AG04449 (cell line): ENCODE results near the gene DNAH1.

Experiments
- CTCF ChIA-PET: fragments of 350-600 bp; formaldehyde crosslinking; extraction: SDS; loops from one replicate; lab custom pipeline; 2021; ENCODE audit warnings: antibody characterized with exemption; lab: Yijun Ruan, JAX
- POLR2A ChIA-PET: fragments of 400-600, 350-600 bp; formaldehyde crosslinking; extraction: SDS; loops from one replicate; lab custom pipeline; 2020; ENCODE audit warnings: antibody characterized with exemption, inconsistent platforms; lab: Yijun Ruan, JAX
- DNase-seq: peaks from one replicate; pipeline ENCODE4 v3.0.0-alpha.2; 2010; ENCODE audit warnings: low read depth, low spot score
- H3K4me3 ChIP-seq: 2 replicates; pipeline ENCODE4 v1.5.1; 2011; ENCODE audit warnings: low read depth, mild to moderate bottlenecking, control low read depth, low read length
- TF ChIP-seq, protein P1 (sequence below): IDR thresholded peaks from one replicate; pipeline ENCODE4 v1.5.1; 2011; ENCODE audit warnings: mild to moderate bottlenecking, moderate library complexity, low read length, control low read depth, inconsistent platforms; ENCODE audit not compliant: insufficient read depth; ENCODE audit errors: missing control alignments

Gene DNAH1

DNA sequence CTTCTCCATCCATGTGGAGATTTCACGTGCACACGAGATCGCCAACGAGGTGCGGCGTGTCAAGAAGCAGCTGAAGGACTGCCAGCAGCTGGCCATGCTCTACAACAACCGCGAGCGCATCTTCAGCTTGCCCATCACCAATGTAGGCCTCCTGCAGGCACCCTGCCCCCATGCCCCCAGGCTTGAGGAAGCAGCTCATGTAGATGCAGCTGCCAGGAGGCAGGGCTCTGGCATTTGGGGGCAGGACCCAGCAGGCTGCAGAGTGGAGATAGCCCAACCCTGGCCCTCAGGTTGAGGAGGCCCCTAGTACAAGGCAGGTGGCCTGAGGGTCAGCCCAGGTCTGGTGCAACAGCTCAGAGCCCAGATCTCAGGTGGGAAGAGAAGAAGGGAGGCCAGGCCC, 36.4 kb downstream of the DNAH1 start:
- TF ChIP-seq, protein P1, sequence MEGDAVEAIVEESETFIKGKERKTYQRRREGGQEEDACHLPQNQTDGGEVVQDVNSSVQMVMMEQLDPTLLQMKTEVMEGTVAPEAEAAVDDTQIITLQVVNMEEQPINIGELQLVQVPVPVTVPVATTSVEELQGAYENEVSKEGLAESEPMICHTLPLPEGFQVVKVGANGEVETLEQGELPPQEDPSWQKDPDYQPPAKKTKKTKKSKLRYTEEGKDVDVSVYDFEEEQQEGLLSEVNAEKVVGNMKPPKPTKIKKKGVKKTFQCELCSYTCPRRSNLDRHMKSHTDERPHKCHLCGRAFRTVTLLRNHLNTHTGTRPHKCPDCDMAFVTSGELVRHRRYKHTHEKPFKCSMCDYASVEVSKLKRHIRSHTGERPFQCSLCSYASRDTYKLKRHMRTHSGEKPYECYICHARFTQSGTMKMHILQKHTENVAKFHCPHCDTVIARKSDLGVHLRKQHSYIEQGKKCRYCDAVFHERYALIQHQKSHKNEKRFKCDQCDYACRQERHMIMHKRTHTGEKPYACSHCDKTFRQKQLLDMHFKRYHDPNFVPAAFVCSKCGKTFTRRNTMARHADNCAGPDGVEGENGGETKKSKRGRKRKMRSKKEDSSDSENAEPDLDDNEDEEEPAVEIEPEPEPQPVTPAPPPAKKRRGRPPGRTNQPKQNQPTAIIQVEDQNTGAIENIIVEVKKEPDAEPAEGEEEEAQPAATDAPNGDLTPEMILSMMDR: no peak
- ChIA-PET CTCF (interaction anchor here (1.0 to 5.4 kb wide), 4 partner anchors 10 to 132 kb away, joined by 3 to 48 read pairs (median 8); no protein-coding TSS in a partner anchor), POLR2A (no interaction called here)
- H3K4me3 ChIP-seq: no peak overlapping the region
- DNase-seq: no peak

DNA sequence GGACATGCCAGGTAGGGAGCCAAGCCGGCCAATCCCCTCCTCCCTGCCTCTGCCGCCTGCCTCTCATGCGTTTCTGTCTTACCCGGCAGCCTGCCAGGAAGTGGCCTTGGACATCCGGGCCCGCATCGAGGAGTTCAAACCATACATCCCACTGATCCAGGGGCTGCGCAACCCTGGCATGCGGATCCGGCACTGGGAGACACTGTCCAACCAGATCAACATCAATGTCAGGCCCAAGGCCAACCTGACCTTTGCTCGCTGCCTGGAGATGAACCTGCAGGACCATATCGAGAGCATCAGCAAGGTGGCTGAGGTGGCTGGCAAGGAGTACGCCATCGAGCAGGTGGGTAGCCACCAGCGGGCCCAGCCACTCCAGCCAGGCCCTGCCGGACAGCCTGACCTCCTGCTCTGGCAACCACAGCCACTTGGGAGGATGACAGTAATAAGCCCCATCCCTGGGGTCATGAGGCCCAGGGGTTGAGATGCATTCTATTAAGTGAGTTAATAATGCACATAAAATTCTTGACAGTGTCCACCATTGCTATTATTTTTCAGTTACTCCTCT, 37.3 kb downstream of the DNAH1 start:
- POLR2A ChIA-PET: no interaction called here
- CTCF ChIA-PET: interaction anchor here (1.0 to 3.9 kb wide), 3 partner anchors 36 to 133 kb away, joined by 3 to 11 read pairs (median 3); no protein-coding TSS in a partner anchor

DNA sequence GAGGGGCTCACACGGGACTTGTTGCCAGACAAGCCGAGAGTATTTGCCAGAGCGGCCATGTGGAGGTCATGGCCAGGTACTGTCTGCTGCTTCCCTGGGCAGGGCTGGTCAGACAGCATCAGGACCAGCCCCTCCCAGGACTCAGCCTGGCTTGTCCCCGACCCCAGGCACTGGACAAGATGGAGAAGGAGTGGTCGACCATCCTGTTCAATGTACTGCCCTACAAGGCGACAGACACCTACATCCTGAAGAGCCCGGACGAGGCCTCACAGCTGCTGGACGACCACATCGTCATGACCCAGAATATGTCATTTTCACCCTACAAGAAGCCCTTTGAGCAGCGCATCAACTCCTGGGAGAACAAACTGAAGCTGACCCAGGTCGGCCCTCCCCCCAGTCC, 38.6 kb downstream of the DNAH1 start:
- TF ChIP-seq, protein P1: no peak
- H3K4me3 ChIP-seq: no peak overlapping the region
- CTCF ChIA-PET: interaction anchor here (1.1 to 3.9 kb wide), 4 partner anchors 15 to 134 kb away, joined by 3 to 11 read pairs (median 4); no protein-coding TSS in a partner anchor
- POLR2A ChIA-PET: no interaction called here
- no peak for DNase-seq

More for the DNA sequence above, 37.3 kb downstream of the DNAH1 start:
- TF ChIP-seq, protein P1: no peak
- no peak for DNase-seq
- no peak overlapping the region for H3K4me3 ChIP-seq

DNA sequence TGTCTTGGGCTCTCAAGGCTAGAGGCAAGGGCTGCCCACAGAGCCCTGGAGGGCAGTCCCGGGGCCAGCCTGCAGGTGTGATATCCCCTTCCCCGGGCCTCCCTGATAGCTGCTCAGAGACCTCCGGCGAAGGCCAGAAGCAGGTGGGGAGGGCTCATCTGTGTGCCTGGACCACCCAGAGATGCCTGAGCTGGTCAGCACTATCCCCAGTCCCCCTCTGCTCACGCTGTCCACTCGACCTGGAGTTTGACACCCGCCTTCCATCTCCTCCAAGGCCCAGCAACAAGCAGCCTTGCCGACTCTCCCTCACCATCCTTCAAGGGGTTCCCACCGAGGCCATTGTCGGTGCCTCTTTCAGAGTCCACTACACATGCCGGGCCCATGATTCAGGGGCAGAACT, 39.4 kb downstream of the DNAH1 start:
- DNase-seq: no peak
- ChIA-PET CTCF (interaction anchor here (1.1 to 3.9 kb wide), 3 partner anchors 16 to 135 kb away, joined by 3 to 11 read pairs (median 6); no protein-coding TSS in a partner anchor), POLR2A (no interaction called here)
- no peak overlapping the region for H3K4me3 ChIP-seq
- TF ChIP-seq, protein P1: no peak

DNA sequence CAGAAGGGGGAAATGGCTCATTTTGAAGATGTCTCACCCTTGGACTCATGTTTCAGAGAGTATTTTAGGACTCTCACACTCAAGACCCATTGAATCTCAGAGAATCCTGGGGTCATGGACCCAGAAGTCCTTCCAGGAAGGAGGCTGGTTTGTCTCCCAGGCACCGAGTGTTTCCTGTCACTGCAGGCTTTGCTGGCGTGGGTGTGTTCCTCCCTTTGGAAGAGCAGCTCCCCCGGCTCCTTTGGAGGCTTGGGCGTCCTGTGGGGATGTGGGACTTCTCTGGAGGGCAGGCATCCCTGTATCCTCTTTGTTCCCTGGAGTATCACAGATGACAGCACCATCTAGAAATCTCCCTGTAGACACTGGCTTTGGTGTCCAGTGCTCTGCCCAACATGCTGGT, 40.0 kb downstream of the DNAH1 start:
- TF ChIP-seq, protein P1: no peak
- H3K4me3 ChIP-seq: no peak overlapping the region
- ChIA-PET CTCF (interaction anchor here (2.0 kb wide), 1 partner anchor 17 kb away, joined by 6 read pairs; no protein-coding TSS in a partner anchor), POLR2A (no interaction called here)
- no peak for DNase-seq
